Caco-2 (cell line): ENCODE measurements around the gene NUSAP1. TPM values are rescaled to one million over a fixed set of nuclear protein-coding genes. Genes with fewer than 3 reads are reported as not detected.
"Not testable (repeated sequence)": the region's sequence is repeated elsewhere in the genome, so short reads cannot be mapped to it uniquely, and the experiment has no call there.

Experiments
- BruUV-seq: library from RNA; stranded (reverse); fragments of 400-500 nt; replicated peaks from 2 replicates; lab custom pipeline; 2021; lab: Mats Ljungman, UMichigan
- CTCF ChIA-PET: fragments of 300-600 bp; sonication (Branson Sonifier 250); formaldehyde crosslinking; loops from one replicate; lab custom pipeline; 2022; ENCODE audit warnings: antibody characterized with exemption; lab: Charles Lee
- POLR2A ChIA-PET: fragments of 300-600 bp; sonication (Branson Sonifier 250); formaldehyde crosslinking; loops from one replicate; lab custom pipeline; 2022; ENCODE audit warnings: antibody characterized with exemption; lab: Charles Lee
- DNase-seq, 2 experiments: peaks; one replicate each; pipeline versions ENCODE4 v3.0.0 to v3.0.0-alpha.2; 2020 to 2022
- H3K27me3 ChIP-seq: replicated peaks from 2 replicates; pipeline ENCODE4 v1.6.0; 2011; ENCODE audit warnings: low read length; ENCODE audit not compliant: control insufficient read depth, insufficient read depth
- H3K36me3 ChIP-seq: 2 replicates; pipeline ENCODE4 v1.5.1; 2011; ENCODE audit warnings: low read length; ENCODE audit not compliant: control insufficient read depth, insufficient read depth
- H3K4me1 ChIP-seq: fragments of 250-450 bp; sonication (Bioruptor Pico); 2 replicates; pipeline ENCODE4 v1.5.1; 2020; ENCODE audit warnings: mild to moderate bottlenecking
- H3K4me3 ChIP-seq: 2 replicates; pipeline ENCODE4 v1.5.1; 2011; ENCODE audit warnings: low read depth, mild to moderate bottlenecking, control low read depth, low read length
- H3K9me3 ChIP-seq: fragments of 250-450 bp; sonication (Bioruptor Pico); 2 replicates; pipeline ENCODE4 v1.5.1; 2020; ENCODE audit warnings: mild to moderate bottlenecking, moderate library complexity
- H3K27ac Mint-ChIP-seq: one replicate; pipeline ENCODE4 v1.8.0; 2022; ENCODE audit warnings: mixed read lengths; ENCODE audit not compliant: unreplicated experiment
- H3K27me3 Mint-ChIP-seq: one replicate; pipeline ENCODE4 v1.8.0; 2022; ENCODE audit warnings: mixed read lengths; ENCODE audit not compliant: insufficient read depth, unreplicated experiment
- H3K36me3 Mint-ChIP-seq: one replicate; pipeline ENCODE4 v1.8.0; 2022; ENCODE audit warnings: mild to moderate bottlenecking, mixed read lengths; ENCODE audit not compliant: insufficient read depth, unreplicated experiment
- H3K4me1 Mint-ChIP-seq: one replicate; pipeline ENCODE4 v1.8.0; 2022; ENCODE audit warnings: low read depth, mixed read lengths; ENCODE audit not compliant: unreplicated experiment
- H3K4me3 Mint-ChIP-seq: one replicate; pipeline ENCODE4 v1.8.0; 2022; ENCODE audit warnings: mild to moderate bottlenecking, moderate library complexity, mixed read lengths; ENCODE audit not compliant: unreplicated experiment
- H3K9me3 Mint-ChIP-seq: one replicate; pipeline ENCODE4 v1.8.0; 2022; ENCODE audit warnings: mixed read lengths; ENCODE audit not compliant: unreplicated experiment
- CTCF ChIP-seq, 2 experiments: fragments of 200-600 bp in 1 of 2; IDR thresholded peaks; 1 replicate in 1 of 2; 2 replicates in 1 of 2; pipeline versions ENCODE4 v1.5.1 to v1.8.0; 2011 to 2022; ENCODE audit warnings: antibody characterized with exemption in 1 of 2, control low read depth in 1 of 2, inconsistent platforms in 1 of 2, low read depth in 1 of 2, low read length in 1 of 2, mild to moderate bottlenecking in 1 of 2, moderate library complexity in 1 of 2; ENCODE audit not compliant: insufficient read depth in 1 of 2, severe bottlenecking in 1 of 2, unreplicated experiment in 1 of 2
- intact Hi-C: fragments of 100-400 bp; cut with micrococcal nuclease; formaldehyde crosslinking; loops from one replicate; pipeline ENCODE4 v1.10.0; 2022; ENCODE audit not compliant: unreplicated experiment
- total RNA-seq: library from RNA; stranded (reverse); gene quantifications from 2 replicates; pipeline ENCODE4 v1.2.3, GENCODE V29; 2022

The NUSAP1 gene
- total RNA-seq, 1 experiment from 2014 or later = 106 TPM

DNA sequence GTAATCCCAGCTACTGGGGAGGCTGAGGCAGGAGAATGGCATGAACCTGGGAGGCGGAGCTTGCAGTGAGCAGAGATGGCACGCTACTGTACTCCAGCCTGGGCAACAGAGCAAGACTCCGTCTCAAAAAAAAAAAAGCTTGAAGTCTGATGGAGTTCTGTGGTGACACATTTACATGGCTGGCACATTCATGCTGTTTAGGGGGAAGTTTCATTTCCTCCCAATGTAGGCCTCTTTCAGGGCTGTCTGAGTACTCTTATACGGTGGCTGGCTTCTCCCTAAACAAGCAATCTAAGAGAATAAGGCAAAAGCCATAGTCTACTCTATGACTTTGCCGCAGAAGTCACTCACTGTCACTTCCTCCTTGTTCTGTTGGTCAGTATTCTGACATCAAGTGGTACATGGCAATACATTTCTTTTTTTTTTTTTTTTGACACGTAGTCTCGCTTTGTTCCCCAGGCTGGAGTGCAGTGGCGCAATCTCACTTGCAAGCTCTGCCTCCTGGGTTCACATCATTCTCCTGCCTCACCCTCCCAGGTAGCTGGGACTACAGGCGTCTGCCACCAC lies 41.5 kb upstream of the NUSAP1 start:
- no peak overlapping the region for H3K4me3 ChIP-seq
- no peaks in the 10 kb centered on the region for H3K27me3 ChIP-seq
- TF ChIP-seq CTCF (IDR thresholded peaks at IDR 0.05; ENCODE audit: insufficient read depth in 1 of 2, low read depth in 1 of 2, low read length in 1 of 2, severe bottlenecking in 1 of 2, unreplicated experiment in 1 of 2) = no peak
- Mint-ChIP-seq H3K36me3 (peaks cover 54% of the 10 kb centered on the region), H3K27me3 (no peaks in the 10 kb centered on the region), H3K4me3 (no peak overlapping the region), H3K27ac (no peak overlapping the region), H3K9me3 (no peaks in the 10 kb centered on the region), H3K4me1 (no peaks in the 10 kb centered on the region)
- intact Hi-C loops = no loop called here
- no peaks in the 10 kb centered on the region for H3K9me3 ChIP-seq
- CTCF ChIA-PET = no interaction called here
- no TSS peak for BruUV-seq
- no peaks in the 10 kb centered on the region for H3K4me1 ChIP-seq
- POLR2A ChIA-PET = no interaction called here
- DNase-seq = no peak
- H3K36me3 ChIP-seq = no peaks in the 10 kb centered on the region

DNA sequence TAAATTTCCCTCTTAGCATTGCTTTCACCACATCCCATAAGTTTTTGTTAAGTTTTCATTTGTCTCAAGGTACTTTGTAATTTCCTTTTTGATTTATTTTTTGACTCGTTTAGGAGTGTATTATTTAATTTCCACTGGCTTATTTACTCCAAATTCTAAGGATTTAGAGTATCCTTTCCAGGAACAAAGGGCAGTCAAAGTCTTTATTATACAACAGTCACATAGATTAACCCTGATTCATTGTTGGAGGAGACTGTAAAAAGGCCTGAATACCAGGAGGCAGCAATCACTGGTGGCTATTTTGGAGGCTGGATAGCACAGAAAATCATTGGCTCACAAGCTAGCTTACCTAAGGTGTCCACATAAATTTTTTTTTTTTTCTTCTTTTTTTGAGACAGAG lies 40.2 kb upstream of the NUSAP1 start:
- intact Hi-C loops = no loop called here
- Mint-ChIP-seq H3K27me3 (no peaks in the 10 kb centered on the region), H3K27ac (no peak overlapping the region), H3K4me1 (no peaks in the 10 kb centered on the region), H3K36me3 (peaks cover 40% of the 10 kb centered on the region), H3K9me3 (no peaks in the 10 kb centered on the region), H3K4me3 (no peak overlapping the region)
- Histone ChIP-seq H3K27me3 (no peaks in the 10 kb centered on the region), H3K4me3 (no peak overlapping the region), H3K4me1 (no peaks in the 10 kb centered on the region), H3K36me3 (no peaks in the 10 kb centered on the region), H3K9me3 (no peaks in the 10 kb centered on the region)
- no peak for DNase-seq
- CTCF ChIA-PET = no interaction called here
- BruUV-seq = no TSS peak
- POLR2A ChIA-PET = no interaction called here
- TF ChIP-seq CTCF (IDR thresholded peaks at IDR 0.05; ENCODE audit: insufficient read depth in 1 of 2, low read depth in 1 of 2, low read length in 1 of 2, severe bottlenecking in 1 of 2, unreplicated experiment in 1 of 2) = no peak

- H3K27ac Mint-ChIP-seq, H3K27me3 ChIP-seq, H3K36me3 ChIP-seq, H3K9me3 Mint-ChIP-seq, H3K4me1 ChIP-seq, intact Hi-C loops, H3K9me3 ChIP-seq, H3K27me3 Mint-ChIP-seq, H3K4me1 Mint-ChIP-seq, CTCF ChIA-PET, H3K4me3 ChIP-seq, DNase-seq, BruUV-seq, H3K4me3 Mint-ChIP-seq: not testable (repeated sequence)
- peaks cover 11% of the 10 kb centered on the region for H3K36me3 Mint-ChIP-seq
- POLR2A ChIA-PET = interaction anchor here (0.7 kb wide), 1 partner anchor 372 kb away, joined by 3 read pairs; no protein-coding TSS in a partner anchor
Measured at GRCh38 chr15:41301139-41301538, 31.5 kb upstream of the NUSAP1 start.
